Prostate gland (tissue), 2 donors: ENCODE data around the gene NXF1.

Experiments
- CTCF ChIP-seq, 4 experiments: fragments of 200-600 bp in 2 of 4; fragments of 450-650 bp in 2 of 4; sonication (generic) in 2 of 4; IDR thresholded peaks; 1 replicate in 3 of 4; 2 replicates in 1 of 4; pipeline ENCODE4 v1.5.1; 2016 to 2019; ENCODE audit warnings: antibody characterized with exemption in 4 of 4, mild to moderate bottlenecking in 2 of 4, moderate library complexity in 2 of 4
- POLR2A ChIP-seq: fragments of 450-650 bp; IDR thresholded peaks from one replicate; pipeline ENCODE4 v1.6.1; 2016; ENCODE audit warnings: antibody characterized with exemption, mild to moderate bottlenecking
- POLR2AphosphoS5 ChIP-seq: sonication (generic); formaldehyde crosslinking; IDR thresholded peaks from one replicate; pipeline ENCODE4 v1.6.1; 2017; ENCODE audit warnings: antibody characterized with exemption

- TF ChIP-seq CTCF (IDR thresholded peaks at IDR 0.05): no peak
- TF ChIP-seq POLR2A: no peak
- no peak for TF ChIP-seq POLR2AphosphoS5
These were observed 9.0 kb downstream of the NXF1 start for GRCh38 chr11:62796281-62796680.
